Measurements from ENCODE around the gene GLRX3.

- TF ChIP-seq CTCF (IDR thresholded peaks at IDR 0.05), result no peak
- TF ChIP-seq POLR2AphosphoS5 (IDR thresholded peaks at IDR 0.05), result no peak
- no peak for TF ChIP-seq POLR2A (IDR thresholded peaks at IDR 0.05)
Observed at GRCh38 chr10:130180416-130180815, 44.2 kb downstream of the GLRX3 start.
